NCI-H524 treated with DMSO at 0.1 percent for 48 hours (cell line): ENCODE data around the gene NEGR1.

ENCODE experiments used
- DNase-seq: peaks from one replicate; lab custom pipeline; 2025; lab: John Stamatoyannopoulos, UW

The NEGR1 gene

GRCh38 chr1:71625004-71625403, 657.3 kb downstream of the NEGR1 start:
- DNase-seq = no peak

GRCh38 chr1:71623888-71624287, 658.5 kb downstream of the NEGR1 start:
- no peak for DNase-seq

DNA sequence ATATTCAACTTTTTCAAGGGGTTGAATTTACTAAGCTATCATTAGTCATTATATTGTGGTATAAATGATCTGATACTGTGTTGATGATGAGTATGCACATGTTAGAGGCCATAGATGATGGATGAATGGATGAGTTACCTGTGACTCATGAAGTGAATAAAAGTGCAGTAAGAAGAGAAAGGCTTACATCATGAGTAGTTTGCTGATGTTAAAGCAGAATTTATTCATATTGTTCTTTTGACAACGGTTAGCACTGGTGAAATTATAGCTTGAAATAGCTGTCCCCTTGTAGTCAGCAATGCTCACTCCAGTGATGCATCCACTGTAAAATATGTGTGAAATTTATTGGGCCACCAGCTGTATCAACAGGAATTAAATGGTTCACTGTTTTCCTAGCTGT, 660.6 kb downstream of the NEGR1 start:
- DNase-seq = no peak

- no peak for DNase-seq
These were observed 663.4 kb downstream of the NEGR1 start for GRCh38 chr1:71618766-71619530.

DNA sequence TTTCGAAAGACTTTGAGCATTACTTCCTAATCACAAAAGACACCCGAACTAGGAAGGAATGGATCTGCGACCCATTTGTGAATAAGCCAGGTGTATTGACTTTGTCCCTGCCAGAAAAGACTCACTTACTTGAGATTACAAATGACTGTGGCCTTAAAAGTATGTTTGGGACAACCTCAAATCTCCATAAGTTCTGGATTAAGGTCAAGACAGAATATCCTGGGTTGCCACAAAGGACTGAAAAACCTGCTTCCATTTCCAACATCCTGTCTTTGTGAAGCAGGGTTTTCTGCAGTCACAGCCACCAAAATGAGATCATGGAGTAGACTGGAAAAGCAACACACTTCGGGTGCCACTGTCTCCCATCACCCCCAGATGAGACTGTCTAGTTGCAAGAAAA, 664.1 kb downstream of the NEGR1 start:
- DNase-seq = no peak

GRCh38 chr1:71610476-71610875, 671.9 kb downstream of the NEGR1 start:
- DNase-seq = no peak

DNA sequence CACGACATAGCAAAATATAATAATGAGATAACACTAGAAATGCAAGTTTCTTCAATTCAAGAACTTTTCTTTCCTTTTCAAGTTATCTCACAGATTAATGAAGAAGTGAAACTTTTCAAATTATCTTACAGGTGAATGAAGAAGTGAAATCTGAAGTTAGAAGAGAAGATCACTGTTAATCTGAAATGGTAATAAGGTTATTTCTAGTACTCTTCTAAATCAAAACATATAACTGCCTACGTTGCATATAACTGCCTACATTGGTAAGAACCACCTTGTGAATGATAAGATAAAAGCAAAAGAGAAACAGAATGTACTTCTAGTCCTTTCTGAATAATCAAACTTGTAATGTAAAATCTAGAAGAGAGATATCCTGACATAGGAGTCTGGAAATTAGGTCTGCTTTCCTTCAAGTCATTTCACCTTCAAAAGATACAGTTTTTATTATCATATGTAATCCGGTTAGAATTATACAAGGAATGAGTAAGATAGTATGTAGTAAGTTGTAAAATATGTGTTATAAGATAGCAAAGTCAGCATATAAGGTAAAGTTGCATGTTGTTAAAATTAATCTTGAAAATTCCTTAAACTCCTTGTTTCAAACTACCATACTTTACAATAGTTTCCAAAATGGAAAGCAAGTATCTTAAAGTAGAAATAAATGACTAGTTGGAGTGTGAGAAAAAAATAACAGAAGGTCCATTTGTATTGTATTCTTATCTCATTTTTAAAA, 679.1 kb downstream of the NEGR1 start:
- DNase-seq = no peak

DNA sequence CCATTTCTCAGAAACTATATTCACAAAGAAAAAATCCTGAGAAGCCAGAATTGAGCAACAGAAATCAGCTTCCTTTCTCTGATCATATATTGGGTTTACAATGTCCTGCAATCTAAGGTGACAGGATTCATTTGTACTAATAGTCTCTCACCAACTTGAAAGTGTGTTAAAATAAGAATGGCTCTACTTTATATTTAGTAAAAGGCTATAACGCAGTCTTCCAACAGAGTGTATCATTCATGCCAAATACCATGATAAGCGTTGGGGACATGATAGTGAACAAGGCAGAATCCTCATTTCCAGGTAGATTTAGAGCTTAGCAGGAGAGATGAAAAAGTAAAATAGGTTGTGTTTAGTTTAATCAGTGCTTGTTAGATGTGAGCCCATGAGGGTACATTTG, 682.3 kb downstream of the NEGR1 start:
- DNase-seq = no peak

DNA sequence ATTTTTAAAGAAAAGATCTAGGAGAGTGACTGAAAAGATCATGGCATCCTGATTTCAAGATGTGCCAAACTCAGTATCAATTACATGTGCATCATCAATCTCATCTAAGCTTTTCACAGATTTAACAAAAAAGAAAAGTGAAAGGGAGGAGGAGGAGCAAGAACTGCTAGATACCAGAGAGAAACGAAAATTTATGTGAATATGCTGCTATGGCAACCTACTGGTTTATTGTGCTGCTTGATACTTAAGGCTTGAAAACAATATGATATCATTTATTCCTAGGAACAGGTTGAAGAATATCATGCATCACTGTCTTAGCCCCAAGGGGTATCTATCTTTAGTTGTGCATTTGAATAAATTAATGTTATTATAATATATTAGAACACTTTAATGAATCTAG, 683.0 kb downstream of the NEGR1 start:
- DNase-seq = no peak

DNA sequence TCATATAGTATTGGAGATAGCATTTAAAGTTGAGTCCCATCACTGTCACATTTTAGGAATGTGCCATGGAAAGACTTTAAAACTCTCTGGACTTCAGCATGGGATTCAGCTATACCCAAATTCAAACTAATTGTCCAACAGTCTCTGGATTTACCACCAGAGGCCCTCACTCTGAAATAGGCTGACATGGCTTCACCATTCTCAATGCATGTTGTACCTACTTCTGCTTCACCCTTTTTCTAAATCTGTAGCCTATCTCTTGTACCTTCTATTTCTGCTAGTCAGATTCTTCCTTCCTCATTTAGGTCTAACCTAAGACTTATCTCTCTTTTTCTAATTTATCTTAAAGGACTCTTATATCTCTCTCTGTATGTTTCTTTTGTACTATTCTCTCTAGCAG, 688.8 kb downstream of the NEGR1 start:
- DNase-seq = no peak

GRCh38 chr1:71592646-71593274, 689.6 kb downstream of the NEGR1 start:
- DNase-seq = no peak

DNA sequence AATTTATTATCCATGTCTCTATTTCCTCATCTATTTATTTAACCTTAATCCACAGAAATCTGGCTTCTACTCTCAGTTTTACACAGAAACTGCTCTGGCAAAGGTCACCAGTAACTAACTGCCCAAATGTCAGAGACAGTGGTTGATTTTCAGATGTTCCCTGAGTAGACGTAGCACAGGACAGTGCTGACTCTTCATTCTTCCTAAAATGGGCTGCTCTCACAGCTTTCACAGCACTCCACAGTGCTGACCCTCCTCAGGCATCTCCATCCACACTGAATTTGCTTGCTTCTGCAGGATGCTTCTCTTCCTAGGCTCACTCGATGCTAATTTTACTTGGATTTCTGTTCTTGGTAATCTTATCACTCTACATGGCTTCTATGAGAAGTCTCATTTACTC, 693.3 kb downstream of the NEGR1 start:
- DNase-seq = no peak

- no peak for DNase-seq
These were observed 694.4 kb downstream of the NEGR1 start for GRCh38 chr1:71587961-71588360.

GRCh38 chr1:71586030-71586429, 696.3 kb downstream of the NEGR1 start:
- no peak for DNase-seq

- no peak for DNase-seq
These were observed 698.6 kb downstream of the NEGR1 start for GRCh38 chr1:71583756-71584155.

GRCh38 chr1:71582673-71583072, 699.7 kb downstream of the NEGR1 start:
- no peak for DNase-seq

DNA sequence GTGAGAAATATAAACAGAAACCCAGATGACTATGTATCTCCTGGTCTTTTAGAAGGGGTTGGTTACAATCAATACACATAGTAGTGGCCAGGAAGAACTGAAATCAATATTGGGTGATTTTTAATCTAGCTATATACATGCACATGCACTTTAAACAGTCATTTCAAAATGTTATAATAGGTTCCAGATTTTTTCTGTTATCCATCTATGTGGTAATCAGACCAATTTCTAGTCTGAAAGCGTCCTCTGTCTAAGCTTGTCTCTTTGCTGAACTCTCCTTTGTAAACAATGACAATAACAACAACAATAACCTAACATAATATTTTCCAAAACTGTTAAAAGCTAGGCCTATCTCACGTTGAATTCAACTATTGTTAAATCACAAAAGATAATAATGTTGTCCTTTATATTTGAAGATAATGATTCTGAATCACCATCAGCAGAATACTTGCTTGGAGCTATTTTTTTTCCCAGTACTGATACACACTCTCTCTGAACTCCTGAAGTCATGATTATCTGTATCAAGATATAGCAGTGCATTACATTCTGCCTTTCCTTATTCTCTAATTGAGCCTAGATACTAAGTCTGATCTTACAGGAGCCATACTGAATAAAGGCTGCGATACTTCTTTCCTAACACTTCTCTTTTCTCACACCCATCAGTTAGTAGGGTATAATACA, 704.7 kb downstream of the NEGR1 start:
- DNase-seq = no peak

GRCh38 chr1:71572038-71572437, 710.3 kb downstream of the NEGR1 start:
- DNase-seq = no peak

DNA sequence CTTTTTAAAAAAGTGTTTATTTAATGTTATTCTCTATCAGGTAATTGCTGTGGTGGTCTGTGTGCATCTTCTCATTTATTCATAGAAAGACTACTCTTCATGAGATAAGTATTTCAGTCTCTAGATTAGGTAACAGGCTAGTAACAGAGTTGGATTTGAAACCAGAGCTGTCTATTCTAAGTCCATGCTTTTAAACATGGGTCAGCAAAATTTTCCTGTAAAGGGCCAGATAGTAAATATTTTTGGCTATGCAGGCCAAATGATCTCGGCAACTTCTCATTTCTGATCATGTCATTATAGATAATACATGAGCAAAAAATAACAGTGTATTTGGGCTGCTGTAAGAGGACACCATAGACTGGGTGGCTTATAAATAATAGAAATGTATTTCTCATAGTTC, 715.9 kb downstream of the NEGR1 start:
- DNase-seq = no peak

DNA sequence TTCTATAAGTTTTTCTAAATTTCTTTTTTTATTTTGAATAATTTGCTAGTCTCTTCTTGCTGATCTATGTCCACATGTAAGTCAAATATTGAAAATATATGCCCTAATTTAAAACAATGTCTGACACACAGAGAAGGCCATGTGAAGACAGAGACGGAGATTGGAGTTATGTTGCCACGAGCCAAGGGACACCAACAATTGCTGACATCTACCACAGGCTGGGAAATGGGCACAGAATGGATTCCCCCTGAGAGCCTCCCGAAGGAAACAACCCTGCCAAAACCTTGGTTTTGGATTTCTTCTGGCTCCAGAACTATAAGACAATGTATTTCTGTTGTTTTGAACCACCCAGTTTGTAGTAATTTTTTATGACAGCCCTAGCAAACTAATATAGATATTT, 716.5 kb downstream of the NEGR1 start:
- no peak for DNase-seq

DNA sequence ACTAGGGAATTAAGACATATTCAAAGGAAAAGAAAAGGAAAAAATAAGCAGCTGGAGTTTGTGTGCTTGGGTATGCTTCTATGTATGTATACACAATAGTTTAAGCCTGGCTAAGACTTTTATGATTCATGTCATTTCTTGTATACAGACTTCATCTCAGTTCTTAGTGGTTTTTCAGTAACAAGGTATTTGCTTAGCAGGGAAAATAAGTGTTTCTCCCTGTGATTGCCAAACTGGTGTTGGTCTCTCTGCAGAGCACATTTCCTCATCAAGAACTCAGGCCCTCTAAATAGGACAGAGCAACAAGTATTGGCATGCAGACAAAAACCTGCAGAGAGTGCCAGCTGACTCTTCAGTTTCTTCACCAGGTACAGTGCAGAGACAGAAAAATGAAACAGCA, 717.1 kb downstream of the NEGR1 start:
- no peak for DNase-seq

GRCh38 chr1:71562298-71562697, 720.0 kb downstream of the NEGR1 start:
- no peak for DNase-seq

- no peak for DNase-seq
These were observed 720.6 kb downstream of the NEGR1 start for GRCh38 chr1:71561729-71562128.
